GM06990 (cell line): ENCODE results near the gene PWWP2A.

Experiments
- DNase-seq: peaks from one replicate; pipeline ENCODE4 v3.0.0-alpha.2; 2011; ENCODE audit not compliant: insufficient read length; ENCODE audit errors: extremely low read depth
- H3K27me3 ChIP-seq: replicated peaks from 2 replicates; pipeline ENCODE4 v1.6.0; 2011; ENCODE audit warnings: low read length; ENCODE audit not compliant: control insufficient read depth, insufficient read depth
- H3K36me3 ChIP-seq: 2 replicates; pipeline ENCODE4 v1.5.1; 2011; ENCODE audit warnings: low read length; ENCODE audit not compliant: control insufficient read depth, insufficient read depth
- H3K4me3 ChIP-seq: replicated peaks from 2 replicates; pipeline ENCODE4 v1.5.1; 2011; ENCODE audit warnings: low read depth, mild to moderate bottlenecking, control low read depth, low read length
- TF ChIP-seq, protein P1 (sequence below): IDR thresholded peaks from 2 replicates; pipeline ENCODE4 v1.5.1; 2011; ENCODE audit warnings: low read length, control low read depth, mild to moderate bottlenecking, inconsistent platforms; ENCODE audit not compliant: insufficient read depth, poor library complexity, severe bottlenecking

PWWP2A gene

DNA sequence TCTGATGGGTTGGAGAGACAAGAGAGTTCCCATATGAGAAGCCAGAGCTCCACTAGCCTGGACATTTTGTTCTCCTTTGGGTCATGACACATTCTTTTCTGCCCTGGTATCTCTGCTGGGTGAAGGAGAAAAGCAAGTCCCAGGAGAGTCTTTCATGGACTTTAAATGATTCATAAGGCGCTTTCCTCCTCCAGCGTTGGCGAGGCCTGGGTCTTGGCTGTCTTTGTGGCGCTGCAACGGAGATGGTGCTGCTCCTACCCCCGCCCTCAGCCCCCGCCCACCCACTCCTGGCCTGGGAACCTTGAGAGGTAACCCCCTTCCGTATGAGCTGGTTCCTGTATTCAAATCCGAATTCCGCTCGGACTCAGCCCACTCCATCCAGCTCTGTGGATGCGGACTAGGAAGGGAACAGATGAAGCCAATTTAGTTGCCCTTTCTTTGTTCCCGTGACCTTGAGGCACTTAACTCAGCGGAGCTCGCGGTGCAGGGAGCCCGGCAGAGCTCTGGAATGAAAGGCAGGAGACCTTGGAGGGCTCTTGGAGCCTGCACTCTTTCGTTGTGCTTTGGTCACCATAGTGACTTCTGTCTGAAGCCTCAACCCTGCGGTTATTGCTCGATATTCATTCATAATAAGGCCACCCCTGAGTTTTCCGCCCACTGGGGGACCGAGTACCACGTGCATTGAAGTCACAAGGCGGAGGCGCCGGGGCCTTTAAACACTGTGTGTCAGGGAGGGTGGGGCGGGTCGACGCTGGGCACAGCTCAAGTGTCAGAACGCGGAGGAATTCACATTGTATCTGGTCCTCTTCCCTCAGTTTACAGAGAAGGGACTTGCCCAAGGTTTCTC lies 14.0 kb upstream of the PWWP2A start:
- Histone ChIP-seq H3K4me3 (no peak overlapping the region), H3K36me3 (no peaks in the 10 kb centered on the region), H3K27me3 (no peaks in the 10 kb centered on the region)
- DNase-seq = no peak
- TF ChIP-seq, protein P1, sequence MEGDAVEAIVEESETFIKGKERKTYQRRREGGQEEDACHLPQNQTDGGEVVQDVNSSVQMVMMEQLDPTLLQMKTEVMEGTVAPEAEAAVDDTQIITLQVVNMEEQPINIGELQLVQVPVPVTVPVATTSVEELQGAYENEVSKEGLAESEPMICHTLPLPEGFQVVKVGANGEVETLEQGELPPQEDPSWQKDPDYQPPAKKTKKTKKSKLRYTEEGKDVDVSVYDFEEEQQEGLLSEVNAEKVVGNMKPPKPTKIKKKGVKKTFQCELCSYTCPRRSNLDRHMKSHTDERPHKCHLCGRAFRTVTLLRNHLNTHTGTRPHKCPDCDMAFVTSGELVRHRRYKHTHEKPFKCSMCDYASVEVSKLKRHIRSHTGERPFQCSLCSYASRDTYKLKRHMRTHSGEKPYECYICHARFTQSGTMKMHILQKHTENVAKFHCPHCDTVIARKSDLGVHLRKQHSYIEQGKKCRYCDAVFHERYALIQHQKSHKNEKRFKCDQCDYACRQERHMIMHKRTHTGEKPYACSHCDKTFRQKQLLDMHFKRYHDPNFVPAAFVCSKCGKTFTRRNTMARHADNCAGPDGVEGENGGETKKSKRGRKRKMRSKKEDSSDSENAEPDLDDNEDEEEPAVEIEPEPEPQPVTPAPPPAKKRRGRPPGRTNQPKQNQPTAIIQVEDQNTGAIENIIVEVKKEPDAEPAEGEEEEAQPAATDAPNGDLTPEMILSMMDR = no peak

DNA sequence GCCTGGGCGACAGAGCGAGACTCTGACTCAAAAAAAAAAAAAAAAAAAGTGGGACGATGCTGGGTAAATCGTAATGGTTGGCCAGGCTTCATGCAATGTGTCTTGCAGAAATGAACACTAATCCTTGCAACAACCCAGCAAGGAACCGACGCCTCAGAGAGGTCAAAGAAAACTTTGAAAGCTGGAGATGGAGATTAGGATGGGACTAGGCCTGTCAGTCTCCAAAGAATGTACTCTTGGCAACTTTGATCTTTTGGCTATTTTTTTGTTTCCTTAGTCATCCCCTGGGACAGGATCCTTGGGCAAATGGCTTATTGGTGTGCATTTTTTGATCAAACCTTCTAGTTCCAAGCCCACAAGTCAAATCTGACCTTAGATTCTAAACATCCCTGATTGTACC lies 10.6 kb upstream of the PWWP2A start:
- DNase-seq = no peak
- no peaks in the 10 kb centered on the region for H3K27me3 ChIP-seq
- TF ChIP-seq, protein P1 = no peak
- no peaks in the 10 kb centered on the region for H3K36me3 ChIP-seq
- H3K4me3 ChIP-seq = no peak overlapping the region

DNA sequence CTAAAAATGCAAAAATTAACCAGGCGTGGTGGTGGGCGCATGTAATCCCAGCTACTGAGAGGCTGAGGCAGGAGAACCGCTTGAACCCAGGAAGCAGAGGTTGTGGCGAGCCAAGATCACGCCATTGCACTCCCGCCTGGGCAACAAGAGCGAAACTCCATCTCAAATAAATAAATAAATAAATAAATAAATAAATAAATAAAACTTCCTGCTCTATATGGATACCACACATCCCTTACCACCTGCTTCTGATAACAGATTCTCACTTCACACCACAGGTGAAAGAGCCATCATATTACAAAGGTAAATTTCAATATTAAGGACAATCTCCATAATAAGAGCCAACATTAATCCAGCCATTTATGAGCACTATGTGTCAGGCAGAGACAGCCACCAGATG lies 9.4 kb upstream of the PWWP2A start:
- no peaks in the 10 kb centered on the region for H3K27me3 ChIP-seq
- no peak overlapping the region for H3K4me3 ChIP-seq
- no peaks in the 10 kb centered on the region for H3K36me3 ChIP-seq
- TF ChIP-seq, protein P1 = no peak
- no peak for DNase-seq

DNA sequence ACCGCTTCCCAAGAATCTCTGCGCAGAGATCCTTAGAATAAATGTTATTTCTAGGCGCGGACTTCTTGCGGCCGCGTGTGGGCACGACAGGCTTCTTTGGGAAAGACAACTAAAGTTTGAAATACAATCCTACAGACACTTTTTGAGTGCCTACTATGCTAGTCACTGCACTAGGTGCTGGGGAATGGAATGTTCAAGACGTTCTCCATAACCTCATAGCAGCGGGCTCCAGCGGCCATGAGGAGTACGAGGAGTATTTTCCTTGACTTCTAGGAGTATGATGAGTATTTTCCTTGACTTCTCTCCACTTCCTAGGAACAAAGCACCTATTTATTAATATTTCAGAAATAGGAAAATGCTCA lies 636 bp upstream of the PWWP2A start:
- TF ChIP-seq, protein P1 = no peak
- Histone ChIP-seq H3K4me3 (peak overlapping the region; percentile 62), H3K27me3 (no peaks in the 10 kb centered on the region), H3K36me3 (no peaks in the 10 kb centered on the region; the same call in 1 of the 2 replicates)
- DNase-seq = no peak

DNA sequence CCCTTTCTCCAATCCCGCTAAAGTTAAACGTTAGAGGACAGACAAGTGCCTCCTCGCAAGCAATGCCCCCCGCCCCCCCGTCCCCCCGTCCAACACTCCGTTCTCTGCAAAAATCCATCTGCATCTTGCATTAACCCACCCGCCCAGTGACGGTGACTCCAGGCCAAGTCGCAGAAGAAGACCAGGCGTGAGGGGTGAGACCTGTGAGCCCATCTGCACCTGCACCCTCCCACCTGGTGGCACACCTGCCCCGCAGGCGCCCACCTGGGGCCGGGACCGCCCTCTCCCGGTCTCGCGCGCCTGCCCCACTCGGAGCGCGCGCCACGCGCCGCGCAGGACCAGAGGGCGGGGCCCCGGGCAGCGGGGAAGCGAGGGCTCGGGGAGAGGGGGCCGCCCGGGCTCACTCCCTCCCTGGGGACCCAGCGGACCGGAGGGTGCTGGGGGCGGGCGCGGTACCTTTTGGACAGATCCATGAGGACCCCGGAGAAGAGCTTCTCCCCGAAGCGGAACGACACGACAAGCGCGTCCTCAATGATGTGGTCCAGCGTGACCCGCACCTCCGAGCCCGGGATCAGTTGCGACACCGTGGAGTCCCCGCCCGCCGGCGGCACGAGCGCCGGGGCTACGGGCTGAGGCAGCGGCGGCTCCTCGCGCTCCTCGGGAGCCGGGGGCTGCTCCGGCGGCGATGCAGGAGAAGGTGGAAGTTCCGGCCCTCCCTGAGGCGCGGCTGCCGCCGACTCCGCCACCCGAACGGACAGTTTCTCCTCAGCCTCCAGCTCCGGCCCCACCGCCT lies 705 bp downstream of the PWWP2A start:
- Histone ChIP-seq H3K27me3 (no peaks in the 10 kb centered on the region), H3K4me3 (peak overlapping the region; percentile 87), H3K36me3 (no peaks in the 10 kb centered on the region; the same call in 1 of the 2 replicates)
- TF ChIP-seq, protein P1 = no peak
- peak; percentile 68 for DNase-seq
